Tracheal epithelial cell (primary cell): ENCODE results near the gene ELK3. TPM values are rescaled to one million over a fixed set of nuclear protein-coding genes. Genes with fewer than 3 reads are reported as not detected.

Experiments used
- total RNA-seq: library from RNA; depleted of rRNA; stranded (reverse); fragments of >200 nt; gene quantifications from 2 replicates; pipeline ENCODE4 v1.2.1, GENCODE V29; 2014

The ELK3 gene
- total RNA-seq, result 11.3 and 21.2 TPM in 2 replicates

GRCh38 chr12:96193725-96194575, at the start of gene ELK3:
Gene ELK3, plus strand, starts transcription at chr12:96194375.

Other genes with a start within 250 kb of the ELK3 start
- gene HAL, start 198.0 kb upstream of the ELK3 start, total RNA-seq, result 0.21 and 0.24 TPM in 2 replicates
- gene LTA4H, start 158.8 kb upstream of the ELK3 start, total RNA-seq, result 150 and 179 TPM in 2 replicates
- gene CDK17, start 206.1 kb downstream of the ELK3 start, total RNA-seq, result 43.9 and 47.0 TPM in 2 replicates